Mucosa of stomach (tissue), 1 donor: ENCODE results near the gene PDYN.

ENCODE experiments used
- H3K27me3 ChIP-seq: one replicate; pipeline ENCODE4 v1.7.0; 2013; ENCODE audit warnings: mild to moderate bottlenecking, low read length; ENCODE audit not compliant: control insufficient read depth, insufficient read depth
- H3K36me3 ChIP-seq: one replicate; pipeline ENCODE4 v1.7.0; 2013; ENCODE audit warnings: low read length; ENCODE audit not compliant: control insufficient read depth, insufficient read depth
- H3K4me1 ChIP-seq: one replicate; pipeline ENCODE4 v1.7.0; 2013; ENCODE audit warnings: mild to moderate bottlenecking, low read length; ENCODE audit not compliant: control insufficient read depth, insufficient read depth
- H3K4me3 ChIP-seq: one replicate; pipeline ENCODE4 v1.7.0; 2013; ENCODE audit warnings: low read length
- H3K9ac ChIP-seq: one replicate; pipeline ENCODE4 v1.7.0; 2013; ENCODE audit warnings: mild to moderate bottlenecking, low read length, moderate library complexity
- H3K9me3 ChIP-seq: one replicate; pipeline ENCODE4 v1.7.0; 2013; ENCODE audit warnings: mild to moderate bottlenecking, low read length, moderate library complexity; ENCODE audit not compliant: control insufficient read depth
- donor health status: Pancreatic carcinoma.

The PDYN gene

DNA sequence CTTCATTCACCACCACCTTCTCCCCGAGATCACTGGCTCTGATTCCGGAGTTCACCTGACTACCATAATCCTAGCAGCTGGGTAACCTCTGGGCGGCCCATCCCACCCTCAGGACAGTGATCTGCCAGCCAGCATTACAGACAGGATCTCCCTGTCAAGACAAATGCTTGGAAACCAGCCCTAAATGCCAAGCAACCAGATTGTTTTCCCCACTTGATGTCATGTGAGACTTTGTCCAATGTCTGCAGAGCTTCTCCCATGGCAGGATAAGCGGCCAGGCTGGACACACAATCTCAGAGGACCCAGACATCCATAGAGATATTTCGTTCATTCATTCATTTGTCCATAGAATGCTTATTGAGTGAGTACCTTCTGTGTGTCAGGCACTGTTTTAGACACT, 32.5 kb downstream of the PDYN start:
- peaks cover 10% of the 10 kb centered on the region for H3K27me3 ChIP-seq
- H3K9me3 ChIP-seq: no peaks in the 10 kb centered on the region
- no peaks in the 10 kb centered on the region for H3K4me1 ChIP-seq
- H3K4me3 ChIP-seq: no peak overlapping the region
- no peak overlapping the region for H3K9ac ChIP-seq
- no peaks in the 10 kb centered on the region for H3K36me3 ChIP-seq

DNA sequence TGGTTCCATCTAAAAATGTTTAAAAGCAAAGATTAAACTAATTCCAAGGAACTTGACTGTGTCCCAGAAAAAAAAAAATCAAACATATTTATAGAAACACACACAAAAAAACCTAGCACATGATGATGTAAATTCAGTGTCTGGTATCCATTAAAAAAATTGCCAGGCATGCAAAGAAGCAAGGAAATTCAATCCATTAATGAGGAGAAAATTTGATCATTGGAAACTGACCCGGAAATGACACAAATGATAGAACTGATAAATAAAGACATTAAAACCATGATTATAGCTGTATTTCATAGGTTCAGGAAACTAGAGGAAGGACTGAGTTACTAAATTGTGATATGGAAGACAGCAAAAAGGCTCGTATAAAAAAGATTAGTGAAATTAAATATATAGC, 34.7 kb downstream of the PDYN start:
- Histone ChIP-seq H3K4me1 (no peaks in the 10 kb centered on the region), H3K9ac (no peak overlapping the region), H3K4me3 (no peak overlapping the region), H3K9me3 (no peaks in the 10 kb centered on the region), H3K27me3 (peaks cover 10% of the 10 kb centered on the region), H3K36me3 (no peaks in the 10 kb centered on the region)

DNA sequence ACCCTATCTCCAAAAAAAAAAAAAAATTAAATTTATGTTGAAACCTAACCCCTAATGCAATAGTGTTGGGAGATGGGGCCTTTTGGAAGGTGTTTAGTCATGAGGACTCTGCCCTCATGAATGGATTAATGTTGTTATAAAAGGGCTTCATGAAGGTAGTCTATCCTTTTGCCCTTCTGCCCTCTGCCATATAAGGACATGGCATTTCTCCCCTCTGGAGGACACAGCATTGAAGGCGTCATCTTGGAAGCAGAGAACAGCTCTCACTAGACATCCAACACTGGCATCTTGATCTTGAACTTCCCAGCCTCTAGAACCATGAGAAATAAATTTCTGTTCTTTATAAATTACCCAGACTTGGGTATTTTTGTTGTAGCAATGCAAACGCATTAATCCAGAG, 35.4 kb downstream of the PDYN start:
- H3K4me1 ChIP-seq: no peaks in the 10 kb centered on the region
- no peaks in the 10 kb centered on the region for H3K9me3 ChIP-seq

DNA sequence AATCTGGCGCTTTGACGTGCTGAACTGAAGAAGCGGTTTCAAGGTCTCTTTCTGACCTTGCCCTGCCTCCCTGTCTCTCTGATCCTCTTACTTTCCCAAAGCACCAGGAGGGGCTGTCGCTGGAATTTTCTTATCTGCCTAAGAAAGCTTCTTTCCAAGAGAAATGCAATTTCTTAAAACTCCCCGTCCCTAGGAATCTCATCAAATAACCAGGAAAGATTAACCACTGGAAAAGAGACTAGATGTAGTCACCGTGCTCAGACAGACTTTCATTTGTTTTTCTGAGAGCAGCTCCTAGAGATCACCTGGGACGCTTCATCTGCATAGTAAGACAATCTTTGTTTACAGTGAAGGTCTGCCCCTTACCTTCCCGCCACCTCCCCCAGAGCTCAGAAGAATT, 38.6 kb downstream of the PDYN start:
- no peak overlapping the region for H3K9ac ChIP-seq
- no peaks in the 10 kb centered on the region for H3K36me3 ChIP-seq
- H3K9me3 ChIP-seq: no peaks in the 10 kb centered on the region
- no peak overlapping the region for H3K4me3 ChIP-seq
- peaks cover 3% of the 10 kb centered on the region for H3K27me3 ChIP-seq
- no peaks in the 10 kb centered on the region for H3K4me1 ChIP-seq

More for the DNA sequence above, 35.4 kb downstream of the PDYN start:
- H3K9ac ChIP-seq: no peak overlapping the region
- peaks cover 4% of the 10 kb centered on the region for H3K27me3 ChIP-seq
- H3K4me3 ChIP-seq: no peak overlapping the region
- no peaks in the 10 kb centered on the region for H3K36me3 ChIP-seq

DNA sequence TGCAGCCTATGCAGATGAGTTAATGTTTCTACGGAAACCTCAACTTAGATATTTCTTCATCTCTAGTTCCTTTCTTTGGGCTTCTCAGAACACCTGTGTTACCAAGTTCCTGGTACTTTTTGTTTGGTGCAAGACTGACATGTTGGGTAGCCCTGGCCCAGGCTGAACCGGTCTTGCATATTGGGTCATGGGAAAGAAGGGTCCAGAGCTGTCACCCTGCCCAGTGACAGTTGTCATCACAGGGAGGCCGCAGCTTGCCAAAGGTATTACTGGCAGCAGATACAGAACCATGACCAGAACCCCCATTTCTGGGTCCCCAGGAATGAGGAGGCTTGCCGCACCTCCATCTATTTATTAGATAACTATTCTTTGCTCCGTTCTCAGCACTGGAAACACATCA, 40.2 kb downstream of the PDYN start:
- no peaks in the 10 kb centered on the region for H3K9me3 ChIP-seq
- H3K36me3 ChIP-seq: no peaks in the 10 kb centered on the region
- no peak overlapping the region for H3K4me3 ChIP-seq
- no peak overlapping the region for H3K9ac ChIP-seq
- H3K27me3 ChIP-seq: peaks cover 7% of the 10 kb centered on the region
- no peaks in the 10 kb centered on the region for H3K4me1 ChIP-seq

DNA sequence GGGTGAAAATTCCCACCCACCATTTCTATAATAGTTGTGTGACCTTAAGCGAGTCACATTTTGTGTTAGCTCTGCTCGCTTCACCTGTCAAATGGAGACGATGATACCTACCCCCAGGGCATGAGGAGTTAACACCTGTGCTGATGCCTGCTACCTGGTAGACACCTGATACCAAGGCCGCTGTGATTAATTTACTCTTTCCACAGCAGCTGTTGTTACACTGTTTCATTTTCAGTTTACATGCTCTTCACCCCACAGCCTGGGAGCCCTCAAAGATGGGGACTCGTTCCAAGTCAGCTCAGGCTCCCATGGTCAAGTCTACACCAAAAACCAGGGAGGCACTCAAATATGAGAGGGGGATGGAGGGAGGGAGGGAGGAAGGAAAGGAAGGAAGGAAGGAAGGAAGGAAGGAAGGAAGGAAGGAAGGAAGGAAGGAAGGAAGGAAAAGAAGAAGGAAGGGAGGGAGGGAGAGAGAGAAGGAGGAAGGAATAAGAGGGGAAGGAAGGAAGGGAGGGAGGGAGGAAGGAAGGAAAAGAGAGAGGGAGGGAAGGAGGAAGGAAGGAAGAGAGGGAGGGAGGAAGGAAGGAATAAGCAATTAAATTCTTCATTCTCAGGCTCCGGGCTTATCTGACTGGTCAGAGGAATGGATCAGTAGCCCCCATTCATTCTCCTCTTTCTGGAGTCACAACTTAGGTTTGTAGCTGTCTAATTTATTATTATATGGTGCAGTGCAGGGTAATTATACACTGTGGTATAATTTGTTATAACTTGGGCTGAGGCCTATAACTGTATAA, 40.9 kb downstream of the PDYN start:
- Histone ChIP-seq H3K9ac (no peak overlapping the region), H3K4me3 (no peak overlapping the region), H3K27me3 (peaks cover 7% of the 10 kb centered on the region), H3K4me1 (no peaks in the 10 kb centered on the region), H3K9me3 (no peaks in the 10 kb centered on the region), H3K36me3 (no peaks in the 10 kb centered on the region)

DNA sequence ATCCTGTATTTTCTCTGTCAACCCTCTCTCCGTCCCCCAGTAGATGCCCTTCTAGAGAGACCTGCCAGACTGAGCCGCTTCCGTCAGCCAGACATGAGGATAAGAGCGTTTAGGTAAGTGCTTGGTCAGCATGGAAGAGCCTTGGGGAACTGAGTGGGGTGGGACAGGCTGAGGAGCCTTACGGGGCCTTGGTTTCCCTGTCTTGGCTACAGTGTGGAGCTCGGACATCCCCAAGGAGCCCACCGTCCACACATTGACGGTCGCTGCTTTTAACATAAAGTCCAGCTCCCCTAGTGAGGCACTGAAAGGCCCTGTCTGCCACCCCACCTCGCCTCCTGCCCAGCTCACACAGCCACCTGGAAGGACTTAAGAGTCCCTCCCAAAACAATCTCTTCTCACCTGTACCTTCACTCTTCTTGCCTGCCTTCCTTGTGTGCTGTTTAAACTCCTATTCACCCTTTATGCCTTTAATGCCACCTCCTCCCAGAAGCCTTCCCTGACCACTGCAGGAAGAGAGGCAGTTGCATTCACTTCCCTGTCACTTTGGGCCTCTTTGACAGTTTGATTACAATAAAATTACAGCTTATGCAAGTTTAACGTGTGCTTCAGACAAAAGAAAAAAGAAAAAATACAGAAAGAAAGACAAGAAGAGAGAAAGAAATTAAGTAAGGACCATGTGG, 42.3 kb downstream of the PDYN start:
- Histone ChIP-seq H3K4me3 (no peak overlapping the region), H3K36me3 (no peaks in the 10 kb centered on the region), H3K9me3 (no peaks in the 10 kb centered on the region), H3K4me1 (no peaks in the 10 kb centered on the region), H3K9ac (no peak overlapping the region), H3K27me3 (peaks cover 20% of the 10 kb centered on the region)

DNA sequence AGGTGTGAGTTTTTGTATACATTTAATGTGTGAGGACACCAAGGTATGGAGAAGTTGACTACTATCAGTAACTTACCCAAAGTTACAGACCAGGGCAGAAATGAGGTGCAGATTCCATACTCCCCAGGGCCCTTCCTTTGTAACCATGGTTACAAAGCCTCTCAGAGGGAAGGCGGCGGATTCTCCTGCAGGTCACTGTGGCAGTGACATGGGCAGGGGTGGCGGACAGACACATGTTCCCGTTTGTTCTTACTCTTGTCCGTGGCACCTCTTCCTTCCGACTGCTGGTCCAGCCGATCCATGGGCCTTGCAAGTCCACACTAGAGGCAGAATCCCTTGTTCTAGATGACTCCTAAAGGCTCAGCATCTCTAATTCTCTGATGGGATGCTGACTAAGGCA, 43.0 kb downstream of the PDYN start:
- Histone ChIP-seq H3K4me1 (no peaks in the 10 kb centered on the region), H3K4me3 (no peak overlapping the region), H3K9me3 (no peaks in the 10 kb centered on the region), H3K9ac (no peak overlapping the region), H3K36me3 (no peaks in the 10 kb centered on the region), H3K27me3 (peaks cover 23% of the 10 kb centered on the region)

DNA sequence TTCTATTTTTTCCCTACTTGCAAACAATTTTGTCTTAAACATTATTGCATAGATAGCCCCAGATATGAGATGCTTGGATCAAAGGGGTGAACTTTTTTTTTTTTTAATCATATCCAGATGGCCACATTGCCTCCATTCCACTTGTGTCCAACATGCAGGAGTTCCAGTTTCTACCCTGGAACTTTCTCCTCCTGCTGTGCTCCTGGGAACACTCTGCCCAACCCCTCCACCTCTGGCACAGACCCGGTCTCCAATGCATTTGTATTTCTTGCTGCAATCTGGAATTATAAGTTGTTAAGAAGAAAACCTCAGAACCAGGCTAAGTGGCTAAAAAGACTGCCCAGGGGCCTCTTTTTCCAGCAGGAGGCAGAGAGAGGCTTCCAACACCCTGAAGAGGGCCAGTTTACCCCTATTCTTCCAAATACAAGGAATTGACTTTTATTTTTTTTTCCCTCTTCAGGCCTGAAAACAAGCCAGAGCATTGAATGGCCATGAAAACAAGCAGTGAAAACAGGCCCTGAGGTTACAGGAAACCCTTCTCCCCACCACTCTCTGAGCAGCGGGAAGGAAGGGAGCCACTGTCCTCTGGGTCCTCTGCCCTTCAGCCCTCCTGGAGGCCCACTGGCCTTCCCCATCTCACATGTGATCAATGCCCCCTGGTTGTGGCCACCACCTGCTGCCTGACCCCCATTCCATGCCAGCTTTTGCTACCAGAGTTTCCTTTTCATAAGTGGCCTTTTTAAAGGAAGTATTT, 44.3 kb downstream of the PDYN start:
- H3K4me1 ChIP-seq: no peaks in the 10 kb centered on the region
- H3K9me3 ChIP-seq: no peaks in the 10 kb centered on the region
- H3K9ac ChIP-seq: no peak overlapping the region
- peaks cover 26% of the 10 kb centered on the region for H3K27me3 ChIP-seq
- no peak overlapping the region for H3K4me3 ChIP-seq
- H3K36me3 ChIP-seq: no peaks in the 10 kb centered on the region

DNA sequence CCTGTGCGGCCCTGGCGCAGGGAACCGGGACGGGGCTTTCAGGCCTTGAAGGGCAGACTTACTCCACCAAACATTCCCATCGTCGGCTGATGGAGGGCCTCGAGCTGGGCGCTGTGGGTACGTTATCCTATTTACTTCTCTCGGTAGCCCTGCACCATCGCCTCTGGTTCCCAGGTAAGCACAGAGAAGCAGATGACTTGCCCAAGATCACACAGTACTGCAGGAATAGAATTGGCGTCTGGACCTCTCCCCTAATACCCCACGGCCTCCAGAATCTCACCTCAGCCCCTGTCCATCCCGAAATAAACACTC, 46.4 kb downstream of the PDYN start:
- Histone ChIP-seq H3K27me3 (peaks cover 31% of the 10 kb centered on the region), H3K4me1 (no peaks in the 10 kb centered on the region), H3K36me3 (no peaks in the 10 kb centered on the region), H3K4me3 (no peak overlapping the region), H3K9me3 (no peaks in the 10 kb centered on the region), H3K9ac (no peak overlapping the region)

DNA sequence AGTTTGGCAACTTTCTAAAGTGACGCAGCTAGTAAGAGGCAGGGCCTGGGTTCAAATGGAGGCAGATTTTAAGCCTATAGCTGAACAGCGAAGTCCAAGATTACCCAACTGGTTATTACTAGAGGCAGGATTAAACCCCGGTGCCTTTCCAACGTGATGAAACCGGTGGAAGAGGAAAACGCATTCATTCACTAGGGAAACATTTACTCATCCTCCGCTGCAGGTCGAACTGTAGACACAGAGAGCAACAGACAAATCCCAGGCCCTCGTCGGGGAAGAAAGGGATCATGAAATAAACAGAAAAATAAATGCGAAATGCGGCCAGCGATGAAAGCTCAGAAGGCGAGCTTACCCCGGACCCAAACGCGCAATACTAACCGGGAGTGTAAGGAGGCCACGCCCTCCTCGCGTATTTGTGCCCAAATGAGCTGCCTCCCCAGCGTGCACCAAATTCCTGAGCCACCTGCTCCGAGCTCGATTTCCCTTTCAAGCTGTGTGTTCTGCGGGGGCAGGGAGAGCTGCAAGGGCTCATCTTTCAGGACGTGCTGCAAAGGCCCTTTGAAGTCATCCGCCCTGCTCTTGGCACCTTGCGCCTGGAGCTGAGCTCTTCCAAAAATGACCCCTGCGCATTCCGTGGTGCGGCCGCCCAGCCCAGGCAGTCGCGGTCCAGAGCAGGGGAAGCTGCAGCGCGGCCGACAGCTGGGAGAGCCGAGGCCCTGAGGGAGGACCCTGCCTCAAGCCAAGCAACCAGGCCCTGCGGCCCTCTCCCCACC, 46.9 kb downstream of the PDYN start:
- Histone ChIP-seq H3K9me3 (no peaks in the 10 kb centered on the region), H3K27me3 (peaks cover 31% of the 10 kb centered on the region), H3K4me3 (no peak overlapping the region)

DNA sequence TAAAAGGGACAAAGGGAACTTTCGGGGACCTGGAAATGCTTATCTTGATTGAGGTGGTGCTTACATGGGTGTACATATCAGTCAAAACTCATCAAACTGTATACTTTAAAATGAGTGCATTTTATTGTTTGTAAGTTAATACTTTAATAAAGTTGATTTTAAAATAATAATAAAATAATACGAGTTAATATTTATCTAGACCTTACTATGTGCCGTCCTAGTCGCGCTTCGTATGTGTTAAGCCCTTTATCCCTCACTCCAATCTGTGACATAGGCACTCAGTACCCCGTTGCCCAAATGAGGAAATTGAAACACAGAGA, 47.5 kb downstream of the PDYN start:
- Histone ChIP-seq H3K36me3 (no peaks in the 10 kb centered on the region), H3K9me3 (no peaks in the 10 kb centered on the region), H3K4me3 (no peak overlapping the region), H3K9ac (no peak overlapping the region), H3K27me3 (peaks cover 29% of the 10 kb centered on the region), H3K4me1 (no peaks in the 10 kb centered on the region)

More for the DNA sequence above, 46.9 kb downstream of the PDYN start:
- no peaks in the 10 kb centered on the region for H3K4me1 ChIP-seq
- H3K36me3 ChIP-seq: no peaks in the 10 kb centered on the region
- H3K9ac ChIP-seq: no peak overlapping the region
